Measurements from ENCODE around the gene LINGO1. TPM values are rescaled to one million over a fixed set of nuclear protein-coding genes. Genes with fewer than 3 reads are reported as not detected.

Gene LINGO1
- polyA plus RNA-seq, 1 of the 3 experiments (the other 2 are of a cell fraction), result 0.56 TPM

GRCh38 chr15:77584691-77585090, 48.0 kb downstream of the LINGO1 start:
- no peak overlapping the region for H3K27ac ChIP-seq (ENCODE audit: low read depth in 2 of 2, low read length in 1 of 2)
- no peaks in the 10 kb centered on the region for H3K9me3 ChIP-seq
- no peak overlapping the region for H2AFZ ChIP-seq (ENCODE audit: low read depth)
- peaks cover 0 to 15% of the 10 kb centered on the region in 2 experiments; a peak in 1 of 4 replicates for H3K4me1 ChIP-seq (ENCODE audit: control insufficient read depth in 1 of 2, insufficient read depth in 2 of 2, low read depth in 1 of 2, low read length in 1 of 2)
- no peaks in the 10 kb centered on the region for H3F3A ChIP-seq (replicated peaks; ENCODE audit: insufficient read depth)
- no peaks in the 10 kb centered on the region for H3K9me2 ChIP-seq
- no peaks in the 10 kb centered on the region for H3K79me2 ChIP-seq (ENCODE audit: insufficient read depth)
- H3K4me3 ChIP-seq (ENCODE audit: low read depth in 2 of 2, low read length in 1 of 2), result no peak overlapping the region
- H3K4me2 ChIP-seq, result no peak overlapping the region
- TF ChIP-seq EZH2phosphoT487 (IDR thresholded peaks at IDR 0.05; ENCODE audit: borderline replicate concordance, low read depth) (no peak), USF2 (IDR thresholded peaks at IDR 0.05; ENCODE audit: borderline replicate concordance, low read depth, low read length) (no peak), SMC3 (IDR thresholded peaks at IDR 0.05; ENCODE audit: low read depth, low read length) (no peak), RAD21 (IDR thresholded peaks at IDR 0.05; ENCODE audit: low read length) (no peak), MXI1 (IDR thresholded peaks at IDR 0.05; ENCODE audit: low read depth, low read length) (no peak), ELF1 (IDR thresholded peaks at IDR 0.05) (no peak), TEAD4 (IDR thresholded peaks at IDR 0.05; ENCODE audit: borderline replicate concordance, insufficient read depth) (no peak), NRF1 (IDR thresholded peaks at IDR 0.05; ENCODE audit: low read depth, low read length) (no peak), RFX5 (IDR thresholded peaks at IDR 0.05; ENCODE audit: low read length) (no peak), IRF3 (IDR thresholded peaks at IDR 0.05; ENCODE audit: low read depth, low read length) (no peak)
- TF ChIP-seq, protein P1, sequence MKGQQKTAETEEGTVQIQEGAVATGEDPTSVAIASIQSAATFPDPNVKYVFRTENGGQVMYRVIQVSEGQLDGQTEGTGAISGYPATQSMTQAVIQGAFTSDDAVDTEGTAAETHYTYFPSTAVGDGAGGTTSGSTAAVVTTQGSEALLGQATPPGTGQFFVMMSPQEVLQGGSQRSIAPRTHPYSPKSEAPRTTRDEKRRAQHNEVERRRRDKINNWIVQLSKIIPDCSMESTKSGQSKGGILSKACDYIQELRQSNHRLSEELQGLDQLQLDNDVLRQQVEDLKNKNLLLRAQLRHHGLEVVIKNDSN (IDR thresholded peaks at IDR 0.05; ENCODE audit: borderline replicate concordance, low read depth), result no peak
- TF ChIP-seq, protein P2, sequence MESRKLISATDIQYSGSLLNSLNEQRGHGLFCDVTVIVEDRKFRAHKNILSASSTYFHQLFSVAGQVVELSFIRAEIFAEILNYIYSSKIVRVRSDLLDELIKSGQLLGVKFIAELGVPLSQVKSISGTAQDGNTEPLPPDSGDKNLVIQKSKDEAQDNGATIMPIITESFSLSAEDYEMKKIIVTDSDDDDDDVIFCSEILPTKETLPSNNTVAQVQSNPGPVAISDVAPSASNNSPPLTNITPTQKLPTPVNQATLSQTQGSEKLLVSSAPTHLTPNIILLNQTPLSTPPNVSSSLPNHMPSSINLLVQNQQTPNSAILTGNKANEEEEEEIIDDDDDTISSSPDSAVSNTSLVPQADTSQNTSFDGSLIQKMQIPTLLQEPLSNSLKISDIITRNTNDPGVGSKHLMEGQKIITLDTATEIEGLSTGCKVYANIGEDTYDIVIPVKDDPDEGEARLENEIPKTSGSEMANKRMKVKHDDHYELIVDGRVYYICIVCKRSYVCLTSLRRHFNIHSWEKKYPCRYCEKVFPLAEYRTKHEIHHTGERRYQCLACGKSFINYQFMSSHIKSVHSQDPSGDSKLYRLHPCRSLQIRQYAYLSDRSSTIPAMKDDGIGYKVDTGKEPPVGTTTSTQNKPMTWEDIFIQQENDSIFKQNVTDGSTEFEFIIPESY (IDR thresholded peaks at IDR 0.05; ENCODE audit: borderline replicate concordance, low read depth), result no peak
- TF ChIP-seq, protein P3, sequence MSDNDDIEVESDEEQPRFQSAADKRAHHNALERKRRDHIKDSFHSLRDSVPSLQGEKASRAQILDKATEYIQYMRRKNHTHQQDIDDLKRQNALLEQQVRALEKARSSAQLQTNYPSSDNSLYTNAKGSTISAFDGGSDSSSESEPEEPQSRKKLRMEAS (IDR thresholded peaks at IDR 0.05; ENCODE audit: low read depth), result no peak
- H4K20me1 ChIP-seq (ENCODE audit: insufficient read depth), result no peaks in the 10 kb centered on the region
- peaks cover 6% of the 10 kb centered on the region; the same call in 1 of the 2 replicates for H3K27me3 ChIP-seq (ENCODE audit: insufficient read depth)
- no peak overlapping the region for H3K9ac ChIP-seq
- no peaks in the 10 kb centered on the region for H3K36me3 ChIP-seq (replicated peaks in 1 of 2; ENCODE audit: control insufficient read depth in 1 of 2, insufficient read depth in 2 of 2, low read length in 1 of 2)
- no peak for DNase-seq
- CTCF ChIA-PET, result interaction anchor here (1.5 to 1.6 kb wide), 2 partner anchors 19 to 41 kb away, joined by 4 to 5 read pairs; no protein-coding TSS in a partner anchor
- 69% methylated on average over 7 of the region's 11 CpGs for WGBS (ENCODE audit: low lambda C conversion rate)
- POLR2A ChIA-PET, result no interaction called here

All from SK-N-SH (cell line).